ENCODE results near the gene SAMD8. TPM values are rescaled to one million over a fixed set of nuclear protein-coding genes. Genes with fewer than 3 reads are reported as not detected.
A peak's percentile ranks its signal among the peaks of the same experiment; 100 is the strongest.
"Not testable (repeated sequence)": the region's sequence is repeated elsewhere in the genome, so short reads cannot be mapped to it uniquely, and the experiment has no call there.

Gene SAMD8
- total RNA-seq, 1 experiment from 2014 or later = 8.0 TPM

DNA sequence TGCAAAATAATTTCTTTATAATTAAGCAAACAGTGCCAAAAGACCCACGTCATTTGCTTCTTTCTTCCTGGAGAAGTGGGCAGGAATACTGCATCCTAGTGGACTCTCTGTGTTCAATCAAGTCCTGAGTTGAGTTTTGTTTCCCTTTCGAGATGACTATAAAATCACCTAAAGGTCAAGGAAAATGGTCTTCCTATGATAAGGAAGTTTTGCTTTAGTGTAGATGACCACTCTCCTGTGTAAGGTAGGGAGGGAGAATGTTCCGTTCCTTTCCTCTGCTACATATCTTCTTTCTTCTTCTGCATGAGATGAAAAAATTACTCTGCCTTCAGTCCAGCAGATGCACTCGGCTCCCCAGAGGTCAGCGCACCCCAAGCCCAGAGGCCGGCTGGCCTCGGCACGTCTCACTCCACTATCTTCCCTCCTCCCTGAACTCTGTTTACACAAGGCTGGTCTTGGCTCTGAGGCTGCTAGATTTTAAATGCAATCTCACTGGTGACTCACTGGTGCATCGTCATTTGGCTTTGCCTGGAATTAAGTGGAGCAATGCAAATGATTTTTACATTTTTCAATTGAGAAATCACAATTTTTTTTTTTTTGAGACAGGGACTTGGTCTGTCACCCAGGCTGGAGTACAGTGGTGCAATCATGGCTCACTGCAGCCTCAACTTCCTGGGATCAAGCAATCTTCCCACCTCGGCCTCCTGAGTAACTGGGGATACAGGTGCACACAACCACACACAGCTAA is 80.5 kb downstream of the SAMD8 start:
- peak; percentile 72 for DNase-seq (ENCODE audit: low spot score)

- DNase-seq (ENCODE audit: low spot score) = not testable (repeated sequence)
Observed at GRCh38 chr10:75194625-75195024, 83.2 kb downstream of the SAMD8 start.

GRCh38 chr10:75195035-75195763 is 83.7 kb downstream of the SAMD8 start:
- DNase-seq (ENCODE audit: low spot score) = no peak

- no peak for DNase-seq (ENCODE audit: low spot score)
Observed at GRCh38 chr10:75197066-75197465, 85.6 kb downstream of the SAMD8 start.

DNA sequence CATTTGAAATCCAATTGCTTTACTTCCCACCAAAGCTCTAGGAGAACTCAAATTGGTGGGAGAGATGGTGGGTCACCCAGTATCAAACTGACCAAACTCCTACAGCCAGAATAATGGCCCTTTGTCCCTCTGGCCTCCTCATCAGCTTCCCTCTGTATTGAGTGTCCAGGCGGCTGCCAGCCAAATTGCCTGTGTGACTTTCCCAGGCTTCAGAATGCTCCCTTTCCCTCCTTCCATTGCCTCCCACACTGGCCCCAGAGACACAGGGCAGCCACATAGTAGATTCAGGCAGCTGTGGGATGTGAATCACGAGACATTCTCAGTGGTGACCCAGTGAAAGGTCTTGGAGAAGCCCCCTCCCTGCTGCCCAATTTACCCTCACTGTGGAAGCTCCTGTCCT is 86.5 kb downstream of the SAMD8 start:
- no peak for DNase-seq (ENCODE audit: low spot score)

DNA sequence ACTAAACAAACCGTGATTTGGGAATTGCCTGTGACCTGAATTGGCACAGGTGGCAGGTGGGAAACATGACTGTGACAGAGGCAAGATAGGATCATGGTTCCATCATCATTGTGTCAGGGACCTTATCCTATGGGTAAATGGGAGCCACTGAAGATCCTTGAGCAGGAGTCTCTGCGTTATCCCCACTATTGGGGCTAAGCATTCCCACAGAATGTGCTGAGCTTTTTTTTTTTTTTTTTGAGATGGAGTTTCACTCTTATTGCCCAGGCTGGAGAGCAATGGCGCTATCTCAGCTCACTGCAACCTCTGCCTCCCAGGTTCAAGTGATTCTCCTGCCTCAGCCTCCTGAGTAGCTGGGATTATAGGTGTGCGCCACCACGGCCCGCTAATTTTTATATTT is 88.5 kb downstream of the SAMD8 start:
- DNase-seq (ENCODE audit: low spot score) = not testable (repeated sequence)

- no peak for DNase-seq (ENCODE audit: low spot score)
Observed at GRCh38 chr10:75201793-75202307, 90.4 kb downstream of the SAMD8 start.

GRCh38 chr10:75202321-75203045 is 91.0 kb downstream of the SAMD8 start:
- no peak for DNase-seq (ENCODE audit: low spot score)

DNA sequence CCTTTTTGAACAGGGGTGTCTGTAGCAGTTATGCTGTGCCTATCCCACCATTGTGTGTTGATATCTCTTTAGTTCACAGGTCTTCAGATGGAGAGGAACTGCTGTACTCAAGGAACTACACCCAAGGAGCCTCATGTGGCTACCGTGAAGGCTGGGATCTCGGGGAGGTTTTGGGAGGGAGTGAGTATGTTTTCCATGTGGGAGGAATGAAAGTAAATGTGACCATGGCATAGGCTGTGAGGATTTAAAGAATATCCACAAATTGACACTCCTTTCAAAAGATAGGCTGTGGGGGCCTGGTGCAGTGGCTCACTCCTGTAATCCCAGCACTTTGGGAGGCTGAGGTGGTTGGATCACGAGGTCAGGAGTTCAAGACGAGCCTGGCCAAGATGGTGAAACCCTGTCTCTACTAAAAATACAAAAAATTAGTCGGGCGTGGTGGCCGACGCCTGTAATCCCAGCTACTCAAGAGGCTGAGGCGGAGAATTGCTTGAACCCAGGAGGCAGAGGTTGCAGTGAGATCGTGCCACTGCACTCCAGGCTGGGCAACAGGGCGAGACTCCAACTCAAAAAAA is 91.7 kb downstream of the SAMD8 start:
- not testable (repeated sequence) for DNase-seq (ENCODE audit: low spot score)

GRCh38 chr10:75203724-75204123 is 92.3 kb downstream of the SAMD8 start:
- DNase-seq (ENCODE audit: low spot score) = no peak

- no peak for DNase-seq (ENCODE audit: low spot score)
Observed at GRCh38 chr10:75205908-75206307, 94.5 kb downstream of the SAMD8 start.

- not testable (repeated sequence) for DNase-seq (ENCODE audit: low spot score)
Observed at GRCh38 chr10:75206638-75207037, 95.2 kb downstream of the SAMD8 start.

DNA sequence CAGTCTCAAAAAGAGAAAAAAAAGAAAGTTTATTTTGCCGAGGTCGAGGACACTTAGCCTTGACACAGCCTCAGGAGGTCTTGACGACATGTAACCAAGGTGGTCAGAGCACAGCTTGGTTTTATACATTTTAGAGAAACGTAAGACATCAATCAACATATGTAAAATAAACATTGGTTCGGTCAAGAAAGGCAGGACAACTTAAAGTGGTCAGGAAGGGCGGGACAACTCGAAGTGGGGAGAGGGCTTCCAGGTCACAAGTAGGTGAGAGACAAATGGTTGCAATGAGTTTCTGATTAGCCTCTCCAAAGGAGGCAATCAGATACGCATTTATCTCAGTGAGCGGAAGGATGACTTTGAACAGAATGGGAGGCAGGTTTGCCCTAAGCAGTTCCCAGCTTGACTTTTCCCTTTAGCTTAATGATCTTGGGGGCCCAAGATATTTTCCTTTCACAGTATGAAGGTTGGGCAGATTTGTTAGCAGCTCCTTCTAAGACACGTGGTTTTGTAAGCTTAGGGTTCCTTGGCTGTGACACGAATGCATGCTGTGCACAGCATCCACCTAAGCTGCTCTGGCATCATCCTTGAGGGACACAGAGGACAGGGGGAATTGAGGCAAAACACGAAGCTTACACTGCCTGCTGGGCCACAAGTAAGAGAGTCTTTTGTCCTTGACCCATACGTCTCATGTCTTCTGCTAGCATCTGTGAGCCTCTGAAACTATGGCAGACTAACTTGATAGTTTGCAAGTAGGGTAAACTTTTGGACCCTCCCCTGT is 95.8 kb downstream of the SAMD8 start:
- no peak for DNase-seq (ENCODE audit: low spot score)

- DNase-seq (ENCODE audit: low spot score) = no peak
Observed at GRCh38 chr10:75207857-75208144, 96.3 kb downstream of the SAMD8 start.

DNA sequence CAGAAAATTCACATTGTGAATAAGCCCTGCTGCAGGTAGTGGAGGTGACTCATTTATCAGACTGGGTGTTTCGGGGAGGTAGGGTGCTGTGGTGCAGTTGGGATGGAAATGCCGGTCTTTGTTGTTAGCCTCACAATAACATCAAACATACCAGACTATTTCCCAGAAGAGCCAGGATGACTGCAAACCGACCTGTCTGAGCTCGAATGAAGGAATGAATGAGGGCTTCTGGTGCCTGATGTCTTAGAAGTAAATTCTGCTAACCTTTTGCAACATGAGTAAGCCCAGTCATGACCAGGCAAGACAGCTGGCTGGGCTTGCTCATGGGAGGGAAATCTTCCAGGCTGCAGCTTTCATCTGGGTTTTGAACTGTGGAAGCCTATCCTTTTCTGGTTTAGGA is 96.7 kb downstream of the SAMD8 start:
- no peak for DNase-seq (ENCODE audit: low spot score)

GRCh38 chr10:75209086-75209920 is 97.8 kb downstream of the SAMD8 start:
- DNase-seq (ENCODE audit: low spot score) = no peak

DNA sequence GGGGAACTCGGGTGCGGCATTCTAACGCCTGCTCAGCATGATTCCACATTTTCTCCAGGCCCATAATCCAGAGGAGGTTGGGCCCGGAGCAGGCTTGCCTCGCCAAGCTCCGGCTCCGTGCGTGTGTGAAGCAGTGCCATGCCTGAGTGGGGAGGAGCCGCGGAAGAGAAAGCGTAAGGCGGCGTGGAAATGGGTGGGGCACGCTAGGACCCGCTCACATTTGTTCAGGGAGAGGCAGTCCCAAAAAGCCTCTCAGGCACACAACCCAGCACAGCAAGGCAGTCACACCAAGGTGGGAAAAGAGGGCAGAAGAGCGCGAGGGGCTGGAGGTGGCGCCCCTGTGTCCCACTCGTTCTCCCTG is 98.4 kb downstream of the SAMD8 start:
- peak; percentile 74 for DNase-seq (ENCODE audit: low spot score)

DNA sequence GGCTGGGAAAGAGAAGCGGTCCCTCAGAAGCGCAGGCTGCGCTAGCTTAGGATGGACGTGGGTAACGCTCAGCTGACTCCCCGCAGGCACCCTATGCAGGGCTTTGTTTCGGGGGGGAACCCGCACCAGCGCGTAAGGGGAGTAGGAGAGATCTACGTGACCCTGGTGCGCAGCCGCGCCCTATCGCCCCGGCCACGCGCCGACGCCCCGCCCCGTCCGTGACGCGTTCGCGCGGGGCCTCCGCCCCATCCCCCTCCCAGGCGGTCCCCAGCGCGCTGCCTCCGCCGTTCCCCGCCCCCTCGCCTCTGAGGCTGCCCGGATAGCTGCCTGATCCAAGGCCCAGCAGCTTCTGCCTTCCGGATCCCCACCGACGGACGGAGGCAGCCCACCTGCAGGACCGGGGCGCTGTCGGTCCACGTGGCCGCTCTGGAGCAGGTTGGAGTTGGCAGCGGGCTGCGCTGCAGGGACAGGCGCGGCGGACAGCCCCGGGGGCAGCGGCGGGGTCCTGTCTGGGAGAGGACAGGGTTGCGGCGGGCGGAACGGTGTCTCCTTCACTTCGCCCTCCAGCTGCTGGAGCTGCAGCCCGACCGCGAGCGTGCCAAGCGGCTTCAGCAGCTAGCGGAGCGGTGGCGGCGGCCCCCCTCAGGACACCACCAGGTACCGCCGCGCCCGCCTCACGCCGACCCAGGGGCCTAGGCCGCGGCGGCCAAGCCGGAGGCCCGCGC is 99.0 kb downstream of the SAMD8 start, which contains the start of gene VDAC2:
VDAC2 (plus strand) TSS at position 515 of the 725 bp plus-strand sequence. CDS start 363 bp downstream, outside the sequence.
- peak; percentile 84 for DNase-seq (ENCODE audit: low spot score)

DNA sequence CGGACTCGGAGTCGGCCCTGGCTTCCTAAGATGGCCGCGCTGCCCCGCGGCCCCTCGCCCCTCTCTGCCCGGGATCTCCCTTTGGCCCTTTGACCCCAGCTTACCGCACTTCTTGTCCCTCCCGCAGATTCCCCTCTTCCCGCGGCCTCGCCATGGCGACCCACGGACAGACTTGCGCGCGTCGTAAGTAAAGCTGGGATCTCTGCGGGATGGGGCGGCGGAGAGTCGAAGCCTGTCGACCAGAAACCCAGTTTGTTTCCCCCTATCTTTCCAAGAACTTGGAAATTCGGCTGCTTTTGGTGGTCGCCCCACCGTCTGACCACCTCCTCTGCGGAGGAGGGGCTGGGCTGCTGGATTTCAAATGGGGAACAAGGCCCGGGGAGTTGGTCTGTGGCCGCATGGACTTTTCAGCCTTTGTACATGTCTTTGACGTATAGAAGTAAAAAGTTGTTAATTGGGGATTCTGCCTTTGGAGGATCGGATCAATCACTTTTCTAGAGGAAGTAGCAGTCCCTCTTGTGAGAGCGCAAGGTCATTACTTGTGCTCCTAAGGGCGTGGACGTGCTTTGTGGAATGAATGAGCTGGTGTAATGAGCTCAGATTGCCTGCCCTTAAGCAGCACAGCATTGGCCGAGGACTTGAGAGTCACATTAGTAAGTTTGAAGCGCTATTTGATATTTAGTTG is 99.7 kb downstream of the SAMD8 start:
- DNase-seq (ENCODE audit: low spot score) = peak; percentile 54
